Esophagus muscularis mucosa (tissue), 4 donors: ENCODE data around the gene ITPRIPL2.

Source experiments
- EP300 ChIP-seq: sonication (generic); formaldehyde crosslinking; IDR thresholded peaks from one replicate; pipeline ENCODE4 v1.6.1; 2017; ENCODE audit warnings: antibody characterized with exemption
- POLR2A ChIP-seq: fragments of 450-650 bp; IDR thresholded peaks from one replicate; pipeline ENCODE4 v1.6.1; 2017; ENCODE audit warnings: antibody characterized with exemption, moderate library complexity, mild to moderate bottlenecking, low read depth
- POLR2AphosphoS5 ChIP-seq, 2 donors: sonication (generic); formaldehyde crosslinking; IDR thresholded peaks; one replicate each; pipeline ENCODE4 v1.6.1; 2017; ENCODE audit warnings: antibody characterized with exemption in 2 of 2
- TF ChIP-seq, protein P1 (sequence below), 3 experiments: fragments of 200-600 bp in 2 of 3; fragments of 450-650 bp in 1 of 3; sonication (generic) in 2 of 3; IDR thresholded peaks; one replicate each; pipeline ENCODE4 v1.5.1; 2017 to 2019; ENCODE audit warnings: antibody characterized with exemption in 3 of 3, mild to moderate bottlenecking in 2 of 3, moderate library complexity in 1 of 3

DNA sequence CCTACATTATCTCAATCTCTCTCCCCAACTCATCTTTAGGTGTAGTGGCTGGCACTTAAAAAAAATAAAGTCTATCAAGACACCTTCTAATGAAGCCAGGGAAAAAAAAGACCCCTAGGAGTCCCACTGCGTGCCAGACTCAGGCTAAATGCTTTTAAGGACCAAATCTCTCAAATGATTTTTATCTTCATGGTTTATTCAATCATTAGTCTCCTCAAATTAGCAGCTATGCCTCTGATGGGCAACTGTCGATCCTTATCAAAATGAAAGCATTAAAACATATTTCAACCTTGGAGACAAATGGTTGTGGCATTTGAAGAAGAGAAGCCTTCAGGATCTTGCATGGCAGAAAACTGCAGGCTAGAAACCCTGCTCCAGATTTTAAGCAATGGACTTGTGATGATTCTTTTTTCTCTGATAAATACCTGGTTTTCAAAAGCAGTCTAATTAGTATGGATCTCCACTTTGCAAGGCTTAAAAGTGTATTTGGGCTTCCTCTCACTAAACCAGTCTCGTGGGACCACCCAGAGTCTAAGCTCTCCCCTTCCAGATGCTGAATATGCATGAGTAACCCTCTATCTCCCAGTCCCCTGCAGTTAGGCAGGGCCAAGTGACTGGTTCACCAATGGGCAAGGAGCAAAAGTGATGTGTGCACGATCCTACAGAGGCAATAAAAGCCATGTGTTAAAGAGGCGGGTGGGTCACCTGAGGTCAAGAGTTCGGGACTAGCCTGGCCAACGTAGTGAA, 14.9 kb downstream of the ITPRIPL2 start:
- TF ChIP-seq, protein P1, sequence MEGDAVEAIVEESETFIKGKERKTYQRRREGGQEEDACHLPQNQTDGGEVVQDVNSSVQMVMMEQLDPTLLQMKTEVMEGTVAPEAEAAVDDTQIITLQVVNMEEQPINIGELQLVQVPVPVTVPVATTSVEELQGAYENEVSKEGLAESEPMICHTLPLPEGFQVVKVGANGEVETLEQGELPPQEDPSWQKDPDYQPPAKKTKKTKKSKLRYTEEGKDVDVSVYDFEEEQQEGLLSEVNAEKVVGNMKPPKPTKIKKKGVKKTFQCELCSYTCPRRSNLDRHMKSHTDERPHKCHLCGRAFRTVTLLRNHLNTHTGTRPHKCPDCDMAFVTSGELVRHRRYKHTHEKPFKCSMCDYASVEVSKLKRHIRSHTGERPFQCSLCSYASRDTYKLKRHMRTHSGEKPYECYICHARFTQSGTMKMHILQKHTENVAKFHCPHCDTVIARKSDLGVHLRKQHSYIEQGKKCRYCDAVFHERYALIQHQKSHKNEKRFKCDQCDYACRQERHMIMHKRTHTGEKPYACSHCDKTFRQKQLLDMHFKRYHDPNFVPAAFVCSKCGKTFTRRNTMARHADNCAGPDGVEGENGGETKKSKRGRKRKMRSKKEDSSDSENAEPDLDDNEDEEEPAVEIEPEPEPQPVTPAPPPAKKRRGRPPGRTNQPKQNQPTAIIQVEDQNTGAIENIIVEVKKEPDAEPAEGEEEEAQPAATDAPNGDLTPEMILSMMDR (IDR thresholded peaks at IDR 0.05): no peak
- no peak for TF ChIP-seq POLR2A
- no peak for TF ChIP-seq POLR2AphosphoS5 (IDR thresholded peaks at IDR 0.05)
- no peak for TF ChIP-seq EP300
